Adrenal gland (tissue), 5 donors: ENCODE results near the gene FBRSL1.
"Not testable (repeated sequence)": the region's sequence is repeated elsewhere in the genome, so short reads cannot be mapped to it uniquely, and the experiment has no call there.

Experiments used
- CTCF ChIP-seq, 6 experiments: fragments of 450-650 bp in 4 of 6; fragments of 200-600 bp in 2 of 6; sonication (generic) in 1 of 6; IDR thresholded peaks; 1 replicate in 5 of 6; 2 replicates in 1 of 6; pipeline versions ENCODE4 v1.5.1 to v1.8.0; 2016 to 2021; ENCODE audit warnings: antibody characterized with exemption in 6 of 6, mild to moderate bottlenecking in 2 of 6, moderate library complexity in 1 of 6
- POLR2A ChIP-seq, 2 donors: fragments of 450-650 bp; IDR thresholded peaks; one replicate each; pipeline ENCODE4 v1.6.1; 2017; ENCODE audit warnings: antibody characterized with exemption in 2 of 2, mild to moderate bottlenecking in 2 of 2, moderate library complexity in 1 of 2
- donor health status: DM: no; HTN: no; CAD: no.

DNA sequence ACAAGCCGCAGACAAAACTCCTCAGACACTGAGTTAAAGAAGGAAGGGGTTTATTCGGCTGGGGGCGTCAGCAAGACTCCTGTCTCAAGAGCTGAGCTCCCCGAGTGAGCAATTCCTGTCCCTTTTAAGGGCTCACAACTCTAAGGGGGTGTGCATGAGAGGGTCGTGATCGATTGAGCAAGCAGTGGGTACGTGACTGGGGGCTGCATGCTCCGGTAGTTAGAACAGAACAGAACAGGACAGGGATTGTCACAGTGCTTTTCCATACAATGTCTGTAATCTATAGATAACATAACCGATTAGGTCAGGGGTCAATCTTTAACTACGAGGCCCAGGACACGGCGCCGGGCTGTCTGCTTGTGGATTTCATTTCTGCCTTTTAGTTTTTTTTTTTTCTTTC, 49.5 kb upstream of the FBRSL1 start:
- not testable (repeated sequence) for TF ChIP-seq POLR2A, CTCF (IDR thresholded peaks at IDR 0.05)
